RWPE2 (cell line): ENCODE measurements around the gene EFEMP2.

ENCODE experiments used
- ATAC-seq: fragments of 200-7000 bp; cut with Tn5 transposase; 3 replicates; pipeline ENCODE4 v1.9.1; 2021; ENCODE audit warnings: low read depth
- DNase-seq: peaks from one replicate; pipeline ENCODE4 v3.0.0-alpha.2; 2020; ENCODE audit warnings: low spot score
- H3K27ac ChIP-seq: fragments of 450-650 bp; 2 replicates; pipeline ENCODE4 v1.5.1; 2017; ENCODE audit warnings: mild to moderate bottlenecking; ENCODE audit not compliant: poor library complexity, severe bottlenecking
- H3K27me3 ChIP-seq: fragments of 250-450 bp; sonication (Bioruptor Pico); 2 replicates; pipeline ENCODE4 v1.5.1; 2021; ENCODE audit warnings: mild to moderate bottlenecking, moderate library complexity; ENCODE audit not compliant: insufficient read depth, poor library complexity, severe bottlenecking
- H3K36me3 ChIP-seq: fragments of 250-450 bp; sonication (Bioruptor Pico); 2 replicates; pipeline ENCODE4 v1.5.1; 2020; ENCODE audit warnings: low read depth, mild to moderate bottlenecking, moderate library complexity
- H3K4me1 ChIP-seq: fragments of 250-450 bp; sonication (Bioruptor Pico); 2 replicates; pipeline ENCODE4 v1.5.1; 2021; ENCODE audit warnings: mild to moderate bottlenecking, moderate library complexity; ENCODE audit not compliant: insufficient read depth, poor library complexity, severe bottlenecking
- H3K4me3 ChIP-seq: fragments of 250-450 bp; sonication (Bioruptor Pico); 2 replicates; pipeline ENCODE4 v1.5.1; 2021; ENCODE audit warnings: mild to moderate bottlenecking, moderate library complexity; ENCODE audit not compliant: severe bottlenecking
- H3K9me3 ChIP-seq: fragments of 250-450 bp; sonication (Bioruptor Pico); 2 replicates; pipeline ENCODE4 v1.5.1; 2021; ENCODE audit warnings: mild to moderate bottlenecking, moderate library complexity; ENCODE audit not compliant: severe bottlenecking
- TF ChIP-seq, protein P1 (sequence below): fragments of 450-650 bp; IDR thresholded peaks from one replicate; pipeline ENCODE4 v1.5.1; 2017; ENCODE audit warnings: mild to moderate bottlenecking, moderate library complexity; ENCODE audit not compliant: poor library complexity, severe bottlenecking

The EFEMP2 gene

GRCh38 chr11:65873318-65874156, 937 bp upstream of the EFEMP2 start:
- ATAC-seq: peak; percentile 58

GRCh38 chr11:65871811-65872548, 620 bp downstream of the EFEMP2 start:
- no peaks in the 10 kb centered on the region for H3K4me1 ChIP-seq
- H3K4me3 ChIP-seq: peak overlapping the region; percentile 34
- TF ChIP-seq, protein P1, sequence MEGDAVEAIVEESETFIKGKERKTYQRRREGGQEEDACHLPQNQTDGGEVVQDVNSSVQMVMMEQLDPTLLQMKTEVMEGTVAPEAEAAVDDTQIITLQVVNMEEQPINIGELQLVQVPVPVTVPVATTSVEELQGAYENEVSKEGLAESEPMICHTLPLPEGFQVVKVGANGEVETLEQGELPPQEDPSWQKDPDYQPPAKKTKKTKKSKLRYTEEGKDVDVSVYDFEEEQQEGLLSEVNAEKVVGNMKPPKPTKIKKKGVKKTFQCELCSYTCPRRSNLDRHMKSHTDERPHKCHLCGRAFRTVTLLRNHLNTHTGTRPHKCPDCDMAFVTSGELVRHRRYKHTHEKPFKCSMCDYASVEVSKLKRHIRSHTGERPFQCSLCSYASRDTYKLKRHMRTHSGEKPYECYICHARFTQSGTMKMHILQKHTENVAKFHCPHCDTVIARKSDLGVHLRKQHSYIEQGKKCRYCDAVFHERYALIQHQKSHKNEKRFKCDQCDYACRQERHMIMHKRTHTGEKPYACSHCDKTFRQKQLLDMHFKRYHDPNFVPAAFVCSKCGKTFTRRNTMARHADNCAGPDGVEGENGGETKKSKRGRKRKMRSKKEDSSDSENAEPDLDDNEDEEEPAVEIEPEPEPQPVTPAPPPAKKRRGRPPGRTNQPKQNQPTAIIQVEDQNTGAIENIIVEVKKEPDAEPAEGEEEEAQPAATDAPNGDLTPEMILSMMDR: no peak
- H3K27ac ChIP-seq: peak overlapping the region; percentile 72
- peaks cover 11% of the 10 kb centered on the region for H3K36me3 ChIP-seq
- no peaks in the 10 kb centered on the region for H3K9me3 ChIP-seq
- H3K27me3 ChIP-seq: no peaks in the 10 kb centered on the region
- DNase-seq (peak; percentile 58), ATAC-seq (peak; percentile 32)

More at GRCh38 chr11:65873318-65874156, 937 bp upstream of the EFEMP2 start:
- Histone ChIP-seq H3K9me3 (no peaks in the 10 kb centered on the region), H3K4me1 (no peaks in the 10 kb centered on the region), H3K4me3 (peak overlapping the region; percentile 34), H3K27me3 (no peaks in the 10 kb centered on the region), H3K36me3 (no peaks in the 10 kb centered on the region), H3K27ac (peak overlapping the region; percentile 72)
- peak; percentile 93 for DNase-seq
- TF ChIP-seq, protein P1: no peak

- Histone ChIP-seq H3K27ac (peak overlapping the region; percentile 72), H3K9me3 (no peaks in the 10 kb centered on the region), H3K36me3 (peaks cover 21% of the 10 kb centered on the region), H3K4me3 (no peak overlapping the region), H3K27me3 (no peaks in the 10 kb centered on the region), H3K4me1 (no peaks in the 10 kb centered on the region)
- ATAC-seq (no peak), DNase-seq (no peak)
- TF ChIP-seq, protein P1: no peak
These were observed 1.6 kb downstream of the EFEMP2 start for GRCh38 chr11:65870706-65871681.

- DNase-seq (no peak), ATAC-seq (no peak)
- peaks cover 28% of the 10 kb centered on the region for H3K36me3 ChIP-seq
- no peaks in the 10 kb centered on the region for H3K27me3 ChIP-seq
- H3K4me1 ChIP-seq: no peaks in the 10 kb centered on the region
- TF ChIP-seq, protein P1: no peak
- H3K27ac ChIP-seq: no peak overlapping the region
- H3K4me3 ChIP-seq: no peak overlapping the region
- H3K9me3 ChIP-seq: no peaks in the 10 kb centered on the region
These were observed 2.3 kb downstream of the EFEMP2 start for GRCh38 chr11:65870307-65870658.
